Measurements from ENCODE around the gene MUC3A.

DNA sequence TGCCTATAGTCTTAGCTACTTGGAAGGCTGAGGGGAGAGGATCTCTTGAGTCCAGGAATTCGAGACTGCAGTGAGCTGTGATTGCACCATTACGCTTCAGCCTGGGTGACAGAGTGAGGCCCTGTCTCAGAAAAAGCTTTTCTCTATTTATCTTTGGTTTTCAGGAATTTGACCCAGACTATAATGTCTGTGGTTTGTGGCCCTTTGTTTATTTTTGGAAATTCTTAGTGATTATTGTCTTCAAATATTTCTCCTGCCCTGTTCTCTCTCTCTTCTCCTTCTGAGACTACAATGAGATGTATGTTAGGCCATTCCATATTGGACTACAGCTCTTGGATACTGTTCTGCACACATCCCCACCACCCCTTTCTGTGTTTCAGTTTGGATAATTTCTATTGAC lies 24.7 kb downstream of the MUC3A start:
- TF ChIP-seq, protein P1, sequence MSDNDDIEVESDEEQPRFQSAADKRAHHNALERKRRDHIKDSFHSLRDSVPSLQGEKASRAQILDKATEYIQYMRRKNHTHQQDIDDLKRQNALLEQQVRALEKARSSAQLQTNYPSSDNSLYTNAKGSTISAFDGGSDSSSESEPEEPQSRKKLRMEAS (IDR thresholded peaks at IDR 0.05; ENCODE audit: low read depth, low read length), result no peak
- TF ChIP-seq, protein P2, sequence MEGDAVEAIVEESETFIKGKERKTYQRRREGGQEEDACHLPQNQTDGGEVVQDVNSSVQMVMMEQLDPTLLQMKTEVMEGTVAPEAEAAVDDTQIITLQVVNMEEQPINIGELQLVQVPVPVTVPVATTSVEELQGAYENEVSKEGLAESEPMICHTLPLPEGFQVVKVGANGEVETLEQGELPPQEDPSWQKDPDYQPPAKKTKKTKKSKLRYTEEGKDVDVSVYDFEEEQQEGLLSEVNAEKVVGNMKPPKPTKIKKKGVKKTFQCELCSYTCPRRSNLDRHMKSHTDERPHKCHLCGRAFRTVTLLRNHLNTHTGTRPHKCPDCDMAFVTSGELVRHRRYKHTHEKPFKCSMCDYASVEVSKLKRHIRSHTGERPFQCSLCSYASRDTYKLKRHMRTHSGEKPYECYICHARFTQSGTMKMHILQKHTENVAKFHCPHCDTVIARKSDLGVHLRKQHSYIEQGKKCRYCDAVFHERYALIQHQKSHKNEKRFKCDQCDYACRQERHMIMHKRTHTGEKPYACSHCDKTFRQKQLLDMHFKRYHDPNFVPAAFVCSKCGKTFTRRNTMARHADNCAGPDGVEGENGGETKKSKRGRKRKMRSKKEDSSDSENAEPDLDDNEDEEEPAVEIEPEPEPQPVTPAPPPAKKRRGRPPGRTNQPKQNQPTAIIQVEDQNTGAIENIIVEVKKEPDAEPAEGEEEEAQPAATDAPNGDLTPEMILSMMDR (IDR thresholded peaks at IDR 0.05; ENCODE audit: low read depth, low read length), result no peak

All from NB4 (cell line).